GM23248 (cell line): ENCODE data around the gene NPHS2.

Source experiments
- EZH2 ChIP-seq: fragments of 200-600 bp; sonication (generic); IDR thresholded peaks from 2 replicates; pipeline ENCODE4 v1.6.1; 2018; ENCODE audit warnings: antibody characterized with exemption, mild to moderate bottlenecking; ENCODE audit not compliant: insufficient read depth, poor library complexity, severe bottlenecking
- EZH2phosphoT487 ChIP-seq: fragments of 200-600 bp; sonication (generic); IDR thresholded peaks from 2 replicates; pipeline ENCODE4 v1.6.1; 2018; ENCODE audit warnings: antibody characterized with exemption, moderate library complexity, mild to moderate bottlenecking, low read depth; ENCODE audit not compliant: insufficient read depth

DNA sequence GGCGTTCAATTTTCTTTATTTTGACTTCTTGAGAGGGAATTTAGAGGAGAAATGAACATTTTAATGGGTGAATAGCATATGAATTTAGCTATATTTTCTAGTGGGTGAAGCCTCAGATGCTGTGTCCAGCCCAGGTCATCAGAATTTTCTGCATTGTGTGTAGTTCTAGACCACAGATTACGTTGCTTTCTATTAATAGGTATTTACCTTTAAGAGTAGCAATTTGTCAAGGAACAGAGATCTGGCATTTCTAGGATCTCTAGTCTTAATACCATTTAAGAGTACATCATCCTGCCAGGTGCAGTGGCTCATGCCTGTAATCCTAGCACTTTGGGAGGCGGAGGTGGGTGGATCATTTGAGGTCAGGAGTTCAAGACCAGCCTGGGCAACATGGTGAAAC, 36.6 kb upstream of the NPHS2 start:
- TF ChIP-seq EZH2 = no peak
- no peak for TF ChIP-seq EZH2phosphoT487
